Glutamatergic neuron (in vitro differentiated cells): ENCODE results near the gene MYLK2. TPM values are rescaled to one million over a fixed set of nuclear protein-coding genes. Genes with fewer than 3 reads are reported as not detected.

Experiments used
- DNase-seq: peaks from one replicate; pipeline ENCODE4 v3.0.0; 2022
- H3K27ac Mint-ChIP-seq: one replicate; pipeline ENCODE4 v1.8.0; 2020; ENCODE audit warnings: mild to moderate bottlenecking, mixed read lengths, inconsistent platforms; ENCODE audit not compliant: unreplicated experiment
- H3K27me3 Mint-ChIP-seq: one replicate; pipeline ENCODE4 v1.8.0; 2020; ENCODE audit warnings: mild to moderate bottlenecking, moderate library complexity, mixed read lengths, inconsistent platforms; ENCODE audit not compliant: unreplicated experiment
- H3K36me3 Mint-ChIP-seq: one replicate; pipeline ENCODE4 v1.8.0; 2020; ENCODE audit warnings: mild to moderate bottlenecking, mixed read lengths, inconsistent platforms; ENCODE audit not compliant: unreplicated experiment
- H3K4me1 Mint-ChIP-seq: one replicate; pipeline ENCODE4 v1.8.0; 2020; ENCODE audit warnings: mild to moderate bottlenecking, low read depth, mixed read lengths, inconsistent platforms; ENCODE audit not compliant: unreplicated experiment
- H3K4me3 Mint-ChIP-seq: one replicate; pipeline ENCODE4 v1.8.0; 2020; ENCODE audit warnings: mild to moderate bottlenecking, mixed read lengths, inconsistent platforms; ENCODE audit not compliant: unreplicated experiment
- H3K9me3 Mint-ChIP-seq: one replicate; pipeline ENCODE4 v1.8.0; 2020; ENCODE audit warnings: mild to moderate bottlenecking, moderate library complexity, mixed read lengths, inconsistent platforms; ENCODE audit not compliant: unreplicated experiment
- total RNA-seq: library from RNA; stranded (reverse); fragmentation: NEBNext Ultra II Directional; extraction: Animal tissue kit (Norgen Biotek cat#: 25700); gene quantifications from one replicate; pipeline ENCODE4 v1.2.1, GENCODE V29; 2021; ENCODE audit not compliant: unreplicated experiment
- TF ChIP-seq, protein P1 (sequence below): fragments of 200-600 bp; sonication (generic); IDR thresholded peaks from one replicate; pipeline ENCODE4 v1.5.0; 2021; ENCODE audit not compliant: partially characterized antibody, unreplicated experiment

Gene MYLK2
- total RNA-seq, 1 donor from 2014 or later = 0.69 TPM

DNA sequence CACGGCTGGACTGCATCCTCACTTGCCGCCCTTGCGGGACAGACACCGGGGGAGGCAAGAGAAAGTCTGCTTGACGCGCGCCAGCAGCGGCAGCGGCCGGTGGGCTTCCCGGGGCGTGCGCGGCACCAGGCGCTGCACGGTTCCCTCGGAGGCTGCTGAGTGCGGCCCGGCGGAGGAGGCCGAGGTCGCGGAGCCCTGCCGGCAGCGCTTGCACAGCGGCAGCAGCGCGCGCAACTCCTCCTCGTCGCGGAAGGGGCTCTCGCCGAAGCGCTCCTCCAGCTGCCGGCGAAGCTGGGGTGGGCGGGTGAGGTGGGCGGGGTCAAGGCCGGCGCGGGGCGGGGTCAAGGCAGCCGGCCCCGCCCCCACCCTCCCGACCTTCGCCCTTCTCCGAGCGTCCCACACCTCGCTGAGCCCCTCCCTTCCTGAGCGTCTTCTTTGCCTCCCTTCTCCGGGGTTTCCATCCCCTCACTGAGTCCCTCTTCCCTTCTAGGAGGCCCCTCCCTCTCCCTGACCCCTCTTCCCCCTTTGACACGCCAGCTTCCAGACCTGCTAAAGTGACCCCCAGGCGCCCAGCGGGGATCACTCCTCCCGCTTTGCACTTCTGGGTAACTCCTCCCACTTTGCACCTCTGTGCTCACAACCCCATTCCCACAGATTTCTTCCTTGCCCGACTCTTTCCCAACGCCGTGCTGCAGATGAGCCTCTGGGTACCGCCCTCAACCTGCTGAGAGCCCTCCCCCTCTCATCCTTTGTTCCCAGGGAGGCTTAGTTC lies 42.4 kb downstream of the MYLK2 start:
- peaks cover 27% of the 10 kb centered on the region for H3K4me1 Mint-ChIP-seq
- peaks cover 24% of the 10 kb centered on the region for H3K9me3 Mint-ChIP-seq
- H3K27ac Mint-ChIP-seq = peak overlapping the region; percentile 97
- H3K4me3 Mint-ChIP-seq = peak overlapping the region; percentile 86
- H3K27me3 Mint-ChIP-seq = peaks cover 31% of the 10 kb centered on the region
- DNase-seq = peak; percentile 100
- no peaks in the 10 kb centered on the region for H3K36me3 Mint-ChIP-seq
- TF ChIP-seq, protein P1, sequence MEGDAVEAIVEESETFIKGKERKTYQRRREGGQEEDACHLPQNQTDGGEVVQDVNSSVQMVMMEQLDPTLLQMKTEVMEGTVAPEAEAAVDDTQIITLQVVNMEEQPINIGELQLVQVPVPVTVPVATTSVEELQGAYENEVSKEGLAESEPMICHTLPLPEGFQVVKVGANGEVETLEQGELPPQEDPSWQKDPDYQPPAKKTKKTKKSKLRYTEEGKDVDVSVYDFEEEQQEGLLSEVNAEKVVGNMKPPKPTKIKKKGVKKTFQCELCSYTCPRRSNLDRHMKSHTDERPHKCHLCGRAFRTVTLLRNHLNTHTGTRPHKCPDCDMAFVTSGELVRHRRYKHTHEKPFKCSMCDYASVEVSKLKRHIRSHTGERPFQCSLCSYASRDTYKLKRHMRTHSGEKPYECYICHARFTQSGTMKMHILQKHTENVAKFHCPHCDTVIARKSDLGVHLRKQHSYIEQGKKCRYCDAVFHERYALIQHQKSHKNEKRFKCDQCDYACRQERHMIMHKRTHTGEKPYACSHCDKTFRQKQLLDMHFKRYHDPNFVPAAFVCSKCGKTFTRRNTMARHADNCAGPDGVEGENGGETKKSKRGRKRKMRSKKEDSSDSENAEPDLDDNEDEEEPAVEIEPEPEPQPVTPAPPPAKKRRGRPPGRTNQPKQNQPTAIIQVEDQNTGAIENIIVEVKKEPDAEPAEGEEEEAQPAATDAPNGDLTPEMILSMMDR = peak; percentile 7

DNA sequence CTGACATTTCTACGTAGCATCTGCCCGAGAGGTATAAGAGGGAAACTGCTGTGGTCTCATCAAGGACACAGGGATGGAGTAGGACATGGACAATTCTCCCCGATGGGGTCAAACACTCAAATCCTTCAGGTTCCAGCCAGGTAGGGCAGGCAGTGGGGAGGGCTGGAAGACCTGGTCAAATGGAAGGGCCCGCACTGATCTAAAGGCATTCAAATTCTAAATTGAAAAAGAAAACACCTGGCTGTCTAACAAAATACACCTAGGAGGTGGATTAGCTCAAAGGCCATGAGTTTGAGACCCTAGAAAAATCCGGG lies 43.0 kb downstream of the MYLK2 start:
- H3K4me3 Mint-ChIP-seq = peak overlapping the region; percentile 86
- no peak for DNase-seq
- H3K27ac Mint-ChIP-seq = peak overlapping the region; percentile 97
- peaks cover 27% of the 10 kb centered on the region for H3K4me1 Mint-ChIP-seq
- peaks cover 29% of the 10 kb centered on the region for H3K27me3 Mint-ChIP-seq
- H3K36me3 Mint-ChIP-seq = no peaks in the 10 kb centered on the region
- H3K9me3 Mint-ChIP-seq = peaks cover 24% of the 10 kb centered on the region
- TF ChIP-seq, protein P1 = no peak

DNA sequence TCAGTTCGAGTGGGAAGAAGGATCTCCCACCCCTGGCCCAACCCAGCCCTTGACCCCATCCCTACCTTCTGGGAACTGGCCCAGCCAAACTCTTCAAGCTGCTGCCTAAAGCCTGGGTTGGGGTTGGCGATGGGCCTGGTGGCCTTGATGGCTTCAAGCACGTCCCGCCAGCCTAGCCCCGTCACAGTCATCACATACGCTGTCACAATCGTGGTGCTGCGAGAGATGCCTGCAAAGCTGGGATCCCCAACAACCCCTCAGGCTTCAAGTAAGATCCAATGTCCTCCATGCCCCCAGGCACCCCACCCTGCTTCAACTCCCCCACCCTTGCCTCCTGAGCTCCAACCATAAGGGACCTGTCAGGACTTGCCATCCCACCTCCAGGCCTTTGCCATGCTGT lies 43.4 kb downstream of the MYLK2 start:
- Mint-ChIP-seq H3K27me3 (peaks cover 26% of the 10 kb centered on the region), H3K4me3 (peak overlapping the region; percentile 86)
- peak; percentile 42 for DNase-seq

DNA sequence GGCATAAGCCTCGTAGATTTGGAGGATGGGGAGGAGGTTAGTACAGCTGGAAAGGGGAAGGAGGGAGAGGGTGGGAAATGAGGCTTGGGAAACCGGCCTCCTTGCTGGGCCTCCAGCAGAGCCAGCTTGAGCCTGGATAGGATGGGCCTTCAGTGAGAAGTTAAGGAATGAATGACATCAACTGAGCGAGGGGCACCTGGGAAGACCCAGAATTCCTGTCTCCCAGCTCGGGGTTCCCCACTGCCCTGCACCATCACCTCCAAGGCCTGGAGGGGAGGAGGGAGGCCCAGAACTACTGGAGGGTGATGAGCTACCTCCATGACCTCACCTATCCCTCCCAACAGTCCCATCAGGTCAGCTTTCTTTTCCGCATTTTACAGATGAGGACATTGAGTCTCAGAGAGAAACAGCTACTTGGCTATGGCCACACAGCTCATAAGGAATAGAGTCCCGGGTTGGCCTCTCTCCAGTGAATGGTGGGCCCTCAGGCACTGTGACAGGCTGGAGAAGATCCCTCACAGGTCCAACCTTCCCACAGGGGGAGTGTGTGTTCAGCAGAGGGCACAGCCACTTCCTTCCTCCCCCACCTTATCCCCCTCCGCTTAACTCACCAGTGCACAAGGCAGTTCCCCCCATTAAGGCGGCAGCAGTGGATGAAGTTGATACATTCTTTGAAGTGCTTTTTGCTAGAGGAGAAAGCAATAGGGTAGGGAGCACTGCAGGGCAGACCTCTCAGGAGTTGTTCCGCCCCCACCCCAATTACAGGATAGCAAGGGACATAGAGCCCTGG lies 44.3 kb downstream of the MYLK2 start:
- Mint-ChIP-seq H3K27ac (peak overlapping the region; percentile 97), H3K4me1 (peaks cover 27% of the 10 kb centered on the region), H3K9me3 (peaks cover 24% of the 10 kb centered on the region), H3K36me3 (no peaks in the 10 kb centered on the region), H3K27me3 (peaks cover 25% of the 10 kb centered on the region), H3K4me3 (peak overlapping the region; percentile 86)
- peak; percentile 15 for DNase-seq
- TF ChIP-seq, protein P1 = no peak

More for the DNA sequence above, 43.4 kb downstream of the MYLK2 start:
- Mint-ChIP-seq H3K27ac (peak overlapping the region; percentile 97), H3K36me3 (no peaks in the 10 kb centered on the region), H3K9me3 (peaks cover 24% of the 10 kb centered on the region), H3K4me1 (peaks cover 27% of the 10 kb centered on the region)
- TF ChIP-seq, protein P1 = no peak
